Fibroblast of lung (primary cell): ENCODE measurements around the gene CBFA2T2. TPM values are rescaled to one million over a fixed set of nuclear protein-coding genes. Genes with fewer than 3 reads are reported as not detected.

ENCODE experiments used
- DNase-seq, 2 donors: peaks; one replicate each; pipeline versions ENCODE4 v3.0.0 to v3.0.0-alpha.2; 2010; ENCODE audit warnings: low read depth in 2 of 2
- H2AFZ ChIP-seq: 2 replicates; pipeline ENCODE4 v1.5.1; 2012; ENCODE audit warnings: low read length, control low read depth, inconsistent platforms
- H3K27ac ChIP-seq: 2 replicates; pipeline ENCODE4 v1.5.1; 2011; ENCODE audit warnings: low read length, control low read depth; ENCODE audit not compliant: insufficient read depth
- H3K27me3 ChIP-seq: 2 replicates; pipeline ENCODE4 v1.5.1; 2011; ENCODE audit warnings: mild to moderate bottlenecking, low read length; ENCODE audit not compliant: control insufficient read depth, insufficient read depth
- H3K36me3 ChIP-seq: 2 replicates; pipeline ENCODE4 v1.5.1; 2011; ENCODE audit warnings: low read length; ENCODE audit not compliant: control insufficient read depth, insufficient read depth
- H3K4me1 ChIP-seq: 2 replicates; pipeline ENCODE4 v1.5.1; 2011; ENCODE audit warnings: low read length; ENCODE audit not compliant: control insufficient read depth, insufficient read depth; ENCODE audit errors: extremely low read depth
- H3K4me2 ChIP-seq: 2 replicates; pipeline ENCODE4 v1.5.1; 2011; ENCODE audit warnings: low read length, control low read depth; ENCODE audit not compliant: insufficient read depth; ENCODE audit errors: extremely low read depth
- H3K4me3 ChIP-seq, 4 experiments: fragments of 200-600 bp in 1 of 4; sonication (generic) in 1 of 4; replicated peaks in 1 of 4; 2 replicates each; pipeline ENCODE4 v1.5.1; 2011 to 2016; ENCODE audit warnings: low read length in 4 of 4, low read depth in 3 of 4, mild to moderate bottlenecking in 3 of 4, control low read depth in 2 of 4, inconsistent platforms in 1 of 4, mixed read lengths in 1 of 4; ENCODE audit not compliant: insufficient read depth in 1 of 4; ENCODE audit errors: control extremely low read depth in 1 of 4
- H3K79me2 ChIP-seq: 2 replicates; pipeline ENCODE4 v1.5.1; 2012; ENCODE audit warnings: mild to moderate bottlenecking, low read length, inconsistent platforms; ENCODE audit not compliant: control insufficient read depth, insufficient read depth
- H3K9ac ChIP-seq: 2 replicates; pipeline ENCODE4 v1.5.1; 2011; ENCODE audit warnings: mild to moderate bottlenecking, low read length, control low read depth; ENCODE audit not compliant: insufficient read depth
- H3K9me3 ChIP-seq: 2 replicates; pipeline ENCODE4 v1.5.1; 2012; ENCODE audit warnings: low read depth, low read length; ENCODE audit not compliant: control insufficient read depth, insufficient read depth
- H4K20me1 ChIP-seq: 2 replicates; pipeline ENCODE4 v1.5.1; 2011; ENCODE audit warnings: low read length; ENCODE audit not compliant: control insufficient read depth, insufficient read depth; ENCODE audit errors: extremely low read depth
- CTCF ChIP-seq, 2 donors: IDR thresholded peaks in 1 of 2; conservative IDR thresholded peaks in 1 of 2; 1 replicate in 1 of 2; 2 replicates in 1 of 2; pipeline ENCODE4 v1.5.1; 2011 to 2012; ENCODE audit warnings: low read length in 2 of 2, control low read depth in 1 of 2, inconsistent platforms in 1 of 2, low read depth in 1 of 2, mild to moderate bottlenecking in 1 of 2
- EZH2 ChIP-seq: IDR thresholded peaks from 2 replicates; pipeline ENCODE4 v1.5.1; 2012; ENCODE audit warnings: low read length, control low read depth, mild to moderate bottlenecking; ENCODE audit errors: missing control alignments
- polyA plus RNA-seq, 2 donors: library from polyadenylated mRNA; depleted of rRNA in 1 of 2; stranded (reverse) in 1 of 2; unstranded in 1 of 2; fragments of >200 nt; gene quantifications; 2 replicates each; pipeline ENCODE4 v1.2.1, GENCODE V29; 2011 to 2012; ENCODE audit warnings: missing spikeins in 1 of 2
- total RNA-seq: library from RNA; depleted of rRNA; stranded (reverse); fragments of >200 nt; gene quantifications from 2 replicates; pipeline ENCODE4 v1.2.1, GENCODE V29; 2014

Gene CBFA2T2
- total and polyA plus RNA-seq, 2 donors (not counting 1 experiment from before 2014, with no cell fraction given) = 5.6 to 7.3 TPM

- Histone ChIP-seq H3K4me3 (peak overlapping the region in 2 of 4 experiments; percentile 6 to 35), H3K36me3 (no peaks in the 10 kb centered on the region), H4K20me1 (no peaks in the 10 kb centered on the region), H3K9ac (no peak overlapping the region), H3K9me3 (no peaks in the 10 kb centered on the region), H3K4me1 (peaks cover 2% of the 10 kb centered on the region), H3K27me3 (no peaks in the 10 kb centered on the region), H3K27ac (peak overlapping the region; percentile 17), H2AFZ (no peak overlapping the region), H3K4me2 (peak overlapping the region; percentile 65), H3K79me2 (no peaks in the 10 kb centered on the region)
- TF ChIP-seq EZH2 (no peak), CTCF (conservative IDR thresholded peaks at IDR 0.05 in 1 of 2, IDR thresholded peaks at IDR 0.05 in 1 of 2; ENCODE audit: low read depth in 1 of 2, low read length in 2 of 2) (no peak)
- DNase-seq = peak; percentile 91
These were observed 72.1 kb downstream of the CBFA2T2 start for GRCh38 chr20:33561692-33562601.

- no peak overlapping the region for H3K27ac ChIP-seq
These were observed 73.9 kb downstream of the CBFA2T2 start for GRCh38 chr20:33563788-33564187.

More at GRCh38 chr20:33563788-33564187, 73.9 kb downstream of the CBFA2T2 start:
- Histone ChIP-seq H3K9me3 (no peaks in the 10 kb centered on the region), H3K4me3 (no peak overlapping the region), H3K36me3 (no peaks in the 10 kb centered on the region), H3K4me1 (peaks cover 2% of the 10 kb centered on the region), H4K20me1 (no peaks in the 10 kb centered on the region), H3K4me2 (no peak overlapping the region), H2AFZ (no peak overlapping the region), H3K79me2 (no peaks in the 10 kb centered on the region), H3K27me3 (no peaks in the 10 kb centered on the region), H3K9ac (no peak overlapping the region)
- DNase-seq = no peak
- TF ChIP-seq EZH2 (no peak), CTCF (conservative IDR thresholded peaks at IDR 0.05 in 1 of 2, IDR thresholded peaks at IDR 0.05 in 1 of 2; ENCODE audit: low read depth in 1 of 2, low read length in 2 of 2) (no peak)
